H9 (cell line): ENCODE data around the gene C2orf49. TPM values are rescaled to one million over a fixed set of nuclear protein-coding genes. Genes with fewer than 3 reads are reported as not detected.

Experiments used
- DNase-seq: peaks from one replicate; pipeline ENCODE4 v3.0.0-alpha.2; 2017
- H2AFZ ChIP-seq: one replicate; pipeline ENCODE4 v1.6.1; 2013; ENCODE audit warnings: mild to moderate bottlenecking, low read length, control low read depth, moderate library complexity
- H2AK5ac ChIP-seq: 2 replicates; pipeline ENCODE4 v1.6.1; 2013; ENCODE audit warnings: low read length, control low read depth, mixed read lengths; ENCODE audit not compliant: insufficient read length
- H2BK120ac ChIP-seq: one replicate; pipeline ENCODE4 v1.6.1; 2013; ENCODE audit warnings: low read depth, mild to moderate bottlenecking, low read length, control low read depth, inconsistent platforms; ENCODE audit not compliant: poor library complexity, severe bottlenecking
- H2BK12ac ChIP-seq: 2 replicates; pipeline ENCODE4 v1.6.1; 2013; ENCODE audit warnings: low read length, control low read depth, mixed read lengths, low read depth; ENCODE audit not compliant: insufficient read length
- H2BK15ac ChIP-seq: 2 replicates; pipeline ENCODE4 v1.6.1; 2013; ENCODE audit warnings: low read depth, low read length, control low read depth
- H2BK20ac ChIP-seq: one replicate; pipeline ENCODE4 v1.6.1; 2013; ENCODE audit warnings: low read depth, mild to moderate bottlenecking, low read length, control low read depth, inconsistent platforms; ENCODE audit not compliant: poor library complexity, severe bottlenecking
- H2BK5ac ChIP-seq: 2 replicates; pipeline ENCODE4 v1.6.1; 2013; ENCODE audit warnings: low read length, control low read depth, mixed read lengths; ENCODE audit not compliant: insufficient read length
- H3K14ac ChIP-seq: 2 replicates; pipeline ENCODE4 v1.6.1; 2013; ENCODE audit warnings: low read length, control low read depth; ENCODE audit not compliant: insufficient read depth
- H3K18ac ChIP-seq: 2 replicates; pipeline ENCODE4 v1.6.1; 2013; ENCODE audit warnings: low read depth, mild to moderate bottlenecking, mixed read lengths, low read length, control low read depth; ENCODE audit not compliant: insufficient read length
- H3K23ac ChIP-seq: 2 replicates; pipeline ENCODE4 v1.6.1; 2013; ENCODE audit warnings: low read length, control low read depth, mixed read lengths, low read depth; ENCODE audit not compliant: insufficient read length
- H3K23me2 ChIP-seq: 2 replicates; pipeline ENCODE4 v1.6.1; 2013; ENCODE audit warnings: low read depth, mild to moderate bottlenecking, mixed read lengths, low read length, control low read depth; ENCODE audit not compliant: insufficient read length, poor library complexity, severe bottlenecking
- H3K27ac ChIP-seq: 2 replicates; pipeline ENCODE4 v1.5.1; 2013; ENCODE audit warnings: low read length, control low read depth, mixed read lengths, low read depth; ENCODE audit not compliant: insufficient read length
- H3K27me3 ChIP-seq: 2 replicates; pipeline ENCODE4 v1.6.1; 2013; ENCODE audit warnings: low read length, control low read depth, inconsistent platforms; ENCODE audit not compliant: insufficient read depth
- H3K4ac ChIP-seq: 2 replicates; pipeline ENCODE4 v1.6.1; 2013; ENCODE audit warnings: low read depth, mild to moderate bottlenecking, control low read depth, inconsistent platforms, low read length, moderate library complexity
- H3K4me1 ChIP-seq: 2 replicates; pipeline ENCODE4 v1.6.1; 2013; ENCODE audit warnings: low read length, control low read depth, inconsistent platforms; ENCODE audit not compliant: insufficient read depth
- H3K4me2 ChIP-seq: 2 replicates; pipeline ENCODE4 v1.6.1; 2013; ENCODE audit warnings: low read length, control low read depth, mixed read lengths; ENCODE audit not compliant: insufficient read length, insufficient read depth
- H3K56ac ChIP-seq: 2 replicates; pipeline ENCODE4 v1.6.1; 2013; ENCODE audit warnings: low read depth, mild to moderate bottlenecking, mixed read lengths, low read length, control low read depth; ENCODE audit not compliant: insufficient read length
- H3K79me1 ChIP-seq: 2 replicates; pipeline ENCODE4 v1.6.1; 2013; ENCODE audit warnings: low read depth, mild to moderate bottlenecking, moderate library complexity, low read length, control low read depth, inconsistent platforms; ENCODE audit not compliant: insufficient read depth, poor library complexity, severe bottlenecking
- H3K79me2 ChIP-seq: 2 replicates; pipeline ENCODE4 v1.6.1; 2013; ENCODE audit warnings: low read length, control low read depth, inconsistent platforms; ENCODE audit not compliant: insufficient read depth
- H3K9ac ChIP-seq: 2 replicates; pipeline ENCODE4 v1.6.1; 2013; ENCODE audit warnings: low read length, control low read depth, mixed read lengths; ENCODE audit not compliant: insufficient read length; ENCODE audit errors: extremely low read depth
- H3K9me3 ChIP-seq: one replicate; pipeline ENCODE4 v1.6.1; 2013; ENCODE audit warnings: low read depth, low read length, inconsistent platforms; ENCODE audit not compliant: control insufficient read depth
- H3T11ph ChIP-seq: one replicate; pipeline ENCODE4 v1.6.1; 2013; ENCODE audit warnings: mild to moderate bottlenecking, low read length, control low read depth, inconsistent platforms
- H4K20me1 ChIP-seq: one replicate; pipeline ENCODE4 v1.6.1; 2013; ENCODE audit not compliant: control insufficient read depth, insufficient read length, insufficient read depth
- H4K5ac ChIP-seq: 2 replicates; pipeline ENCODE4 v1.6.1; 2013; ENCODE audit warnings: low read depth, mild to moderate bottlenecking, mixed read lengths, low read length, control low read depth; ENCODE audit not compliant: insufficient read length
- H4K8ac ChIP-seq: replicated peaks from 2 replicates; pipeline ENCODE4 v1.6.1; 2013; ENCODE audit warnings: low read length, control low read depth, mixed read lengths, low read depth; ENCODE audit not compliant: insufficient read length
- H4K91ac ChIP-seq: 2 replicates; pipeline ENCODE4 v1.6.1; 2013; ENCODE audit warnings: low read depth, mild to moderate bottlenecking, moderate library complexity, mixed read lengths, low read length, control low read depth; ENCODE audit not compliant: insufficient read length
- H3K27ac Mint-ChIP-seq, 3 experiments: 2 replicates in 2 of 3; 3 replicates in 1 of 3; pipeline ENCODE4 v1.8.0; 2020 to 2021; ENCODE audit warnings: mixed read lengths in 3 of 3, mild to moderate bottlenecking in 1 of 3, moderate library complexity in 1 of 3
- H3K27me3 Mint-ChIP-seq: 2 replicates; pipeline ENCODE4 v1.8.0; 2021; ENCODE audit warnings: low read depth, mild to moderate bottlenecking, moderate library complexity, mixed read lengths
- H3K36me3 Mint-ChIP-seq, 3 experiments: 2 replicates in 2 of 3; 3 replicates in 1 of 3; pipeline ENCODE4 v1.8.0; 2020 to 2021; ENCODE audit warnings: low read depth in 3 of 3, mixed read lengths in 3 of 3; ENCODE audit not compliant: insufficient read depth in 1 of 3
- H3K4me1 Mint-ChIP-seq, 2 experiments: 2 replicates each; pipeline ENCODE4 v1.8.0; 2020; ENCODE audit warnings: mixed read lengths in 2 of 2
- H3K4me3 Mint-ChIP-seq, 2 experiments: 2 replicates in 1 of 2; 3 replicates in 1 of 2; pipeline ENCODE4 v1.8.0; 2020 to 2021; ENCODE audit warnings: mild to moderate bottlenecking in 2 of 2, mixed read lengths in 2 of 2, moderate library complexity in 1 of 2
- H3K9me3 Mint-ChIP-seq, 2 experiments: 2 replicates in 1 of 2; 3 replicates in 1 of 2; pipeline ENCODE4 v1.8.0; 2020; ENCODE audit warnings: mild to moderate bottlenecking in 2 of 2, mixed read lengths in 2 of 2, moderate library complexity in 1 of 2
- CTCF ChIP-seq: fragments of 200-600 bp; sonication (generic); conservative IDR thresholded peaks from 3 replicates; pipeline ENCODE4 v1.8.0; 2021; ENCODE audit warnings: antibody characterized with exemption, mild to moderate bottlenecking
- WGBS: extraction: QIAGEN DNeasy Blood & Tissue Kit; methylation state at CpG from one replicate; pipeline ENCODE4 v1.1.7; 2013; ENCODE audit warnings: missing lambda C conversion rate, low lambda C conversion rate, mixed read lengths; ENCODE audit not compliant: insufficient read length; ENCODE audit errors: extremely low coverage; 5-methylcytosine and 5-hydroxymethylcytosine counted together
- total RNA-seq: library from RNA; stranded (reverse); gene quantifications from 2 replicates; pipeline ENCODE4 v1.2.1, GENCODE V29; 2021

The C2orf49 gene
- total RNA-seq, 1 experiment from 2014 or later = 18.8 TPM

DNA sequence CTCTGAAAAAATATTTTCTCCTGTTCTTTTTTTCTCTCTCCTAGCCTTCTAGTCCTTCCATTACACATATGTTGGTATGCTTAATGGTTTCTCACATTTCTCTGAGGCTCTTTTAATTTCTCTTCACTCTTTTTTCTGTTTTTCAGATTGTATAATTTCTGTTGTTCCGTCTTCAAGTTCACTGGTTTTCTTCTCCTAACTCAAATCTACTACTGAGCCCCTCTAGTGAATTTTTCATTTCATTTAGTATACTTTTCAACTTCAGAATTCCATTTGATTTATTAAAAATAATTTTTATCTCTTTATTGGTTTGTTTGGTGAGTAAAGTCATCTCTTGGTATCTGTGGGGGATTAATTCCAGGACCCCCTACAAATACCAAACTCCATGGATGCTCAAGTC lies 19.8 kb downstream of the C2orf49 start:
- no peak overlapping the region for H2AK5ac ChIP-seq
- no peak overlapping the region for H3K9ac ChIP-seq
- no peaks in the 10 kb centered on the region for H3K79me2 ChIP-seq
- H3K4me1 ChIP-seq = no peaks in the 10 kb centered on the region
- no peak for DNase-seq
- H2BK15ac ChIP-seq = no peak overlapping the region
- H3T11ph ChIP-seq = no peak overlapping the region
- Mint-ChIP-seq H3K4me1 (no peaks in the 10 kb centered on the region), H3K27ac (no peak overlapping the region), H3K9me3 (no peaks in the 10 kb centered on the region), H3K4me3 (no peak overlapping the region), H3K27me3 (no peaks in the 10 kb centered on the region), H3K36me3 (peaks cover 12 to 40% (median 28%) of the 10 kb centered on the region in 3 experiments; a peak in 6 of 7 replicates)
- no peaks in the 10 kb centered on the region for H3K23me2 ChIP-seq
- H3K27me3 ChIP-seq = no peaks in the 10 kb centered on the region
- no peak for TF ChIP-seq CTCF
- WGBS = no CpG with 5 or more reads among the region's 1 CpG
- H2BK20ac ChIP-seq = no peak overlapping the region
- no peak overlapping the region for H3K27ac ChIP-seq
- no peak overlapping the region for H4K5ac ChIP-seq
- no peak overlapping the region for H2BK120ac ChIP-seq
- no peaks in the 10 kb centered on the region for H3K79me1 ChIP-seq
- H2BK12ac ChIP-seq = no peak overlapping the region
- H3K4ac ChIP-seq = no peak overlapping the region
- no peak overlapping the region for H2BK5ac ChIP-seq
- H3K4me2 ChIP-seq = no peak overlapping the region
- no peak overlapping the region for H4K91ac ChIP-seq
- H3K18ac ChIP-seq = no peak overlapping the region
- H3K23ac ChIP-seq = no peak overlapping the region
- H3K9me3 ChIP-seq = no peaks in the 10 kb centered on the region
- H3K14ac ChIP-seq = no peak overlapping the region
- no peak overlapping the region for H2AFZ ChIP-seq
- no peak overlapping the region for H3K56ac ChIP-seq
- H4K20me1 ChIP-seq = no peaks in the 10 kb centered on the region
- H4K8ac ChIP-seq = no peak overlapping the region
